LoVo (cell line): ENCODE results near the gene DIAPH2.
A peak's percentile ranks its signal among the peaks of the same experiment; 100 is the strongest.

ENCODE experiments used
- DNase-seq: peaks from one replicate; pipeline ENCODE4 v3.0.0-alpha.2; 2016; ENCODE audit warnings: low spot score

The DIAPH2 gene

GRCh38 chrX:97594646-97595224 is 910.1 kb downstream of the DIAPH2 start:
- no peak for DNase-seq

GRCh38 chrX:97597954-97598353 is 913.3 kb downstream of the DIAPH2 start:
- DNase-seq: no peak

GRCh38 chrX:97602465-97603258 is 918.0 kb downstream of the DIAPH2 start:
- DNase-seq: no peak

- DNase-seq: no peak
These were observed 920.6 kb downstream of the DIAPH2 start for GRCh38 chrX:97605271-97605670.

- no peak for DNase-seq
These were observed 924.7 kb downstream of the DIAPH2 start for GRCh38 chrX:97609357-97609756.

DNA sequence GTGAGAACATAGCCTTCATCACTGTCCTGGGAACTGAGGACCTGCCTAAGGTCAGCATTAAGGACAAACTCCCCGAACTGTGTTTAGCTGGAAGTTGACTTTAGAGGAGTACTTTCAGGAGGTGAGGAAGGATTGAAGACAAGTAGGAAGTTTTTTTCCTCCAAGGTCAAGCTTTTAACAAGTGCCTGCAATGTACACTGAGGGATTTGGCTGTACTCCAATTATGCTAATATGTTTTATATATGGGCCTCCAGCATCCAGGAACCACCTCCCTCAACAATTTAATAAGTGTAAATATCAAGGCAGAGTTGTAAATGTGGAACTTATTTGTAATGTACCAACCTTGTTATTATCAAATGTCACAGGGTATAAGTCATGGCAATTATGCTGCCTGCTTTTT is 925.3 kb downstream of the DIAPH2 start:
- no peak for DNase-seq

DNA sequence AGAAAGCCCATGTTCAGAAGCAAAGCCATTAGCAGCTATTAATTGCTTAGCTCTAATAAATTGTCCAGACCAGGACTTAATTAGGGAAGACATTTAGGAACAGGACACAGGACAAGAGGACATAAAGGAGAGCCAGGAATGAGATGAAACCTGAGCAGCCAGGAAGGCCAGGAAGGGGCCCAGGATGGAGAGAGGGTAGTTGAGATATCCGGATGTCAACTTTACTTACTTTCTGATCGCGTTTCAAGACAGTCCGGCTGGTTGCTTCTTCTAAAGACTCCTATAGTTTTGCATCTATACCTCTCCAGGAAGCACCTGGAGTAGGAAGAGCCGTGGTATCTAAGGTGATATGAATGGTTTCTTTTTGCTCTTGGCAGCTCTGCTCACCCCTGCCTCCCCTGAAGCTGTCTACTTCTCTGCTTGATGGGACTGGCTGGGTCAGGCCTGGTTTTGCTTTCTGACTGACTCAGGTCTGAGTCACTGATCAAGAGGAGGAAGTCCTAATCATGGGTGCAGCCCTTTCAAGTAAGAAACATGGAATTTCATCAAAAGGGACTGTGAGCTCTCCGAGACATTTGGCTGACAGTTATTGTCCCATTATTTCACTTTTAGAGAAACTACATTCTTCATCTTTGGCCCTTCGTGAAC is 932.4 kb downstream of the DIAPH2 start:
- peak; percentile 31 for DNase-seq

- no peak for DNase-seq
These were observed 934.9 kb downstream of the DIAPH2 start for GRCh38 chrX:97619499-97619898.

DNA sequence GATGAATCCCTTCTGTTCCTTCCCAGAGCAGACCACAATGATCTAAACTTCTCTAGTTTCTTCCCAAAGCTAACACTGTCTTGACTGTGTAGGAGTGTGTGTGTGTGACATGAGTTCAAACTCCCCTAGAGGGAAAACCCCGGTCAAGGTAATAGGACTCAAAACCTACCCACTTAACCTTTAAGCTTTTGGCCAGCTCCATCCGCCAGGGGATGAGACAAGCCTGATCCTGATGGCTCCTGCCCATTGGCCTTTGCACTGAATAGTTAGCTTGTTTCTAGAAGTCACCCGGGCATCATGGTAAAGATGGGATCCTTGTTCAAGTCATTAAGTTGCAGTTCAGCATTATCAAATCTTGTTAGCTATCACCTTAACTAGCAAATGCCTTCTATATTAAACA is 937.5 kb downstream of the DIAPH2 start:
- no peak for DNase-seq

DNA sequence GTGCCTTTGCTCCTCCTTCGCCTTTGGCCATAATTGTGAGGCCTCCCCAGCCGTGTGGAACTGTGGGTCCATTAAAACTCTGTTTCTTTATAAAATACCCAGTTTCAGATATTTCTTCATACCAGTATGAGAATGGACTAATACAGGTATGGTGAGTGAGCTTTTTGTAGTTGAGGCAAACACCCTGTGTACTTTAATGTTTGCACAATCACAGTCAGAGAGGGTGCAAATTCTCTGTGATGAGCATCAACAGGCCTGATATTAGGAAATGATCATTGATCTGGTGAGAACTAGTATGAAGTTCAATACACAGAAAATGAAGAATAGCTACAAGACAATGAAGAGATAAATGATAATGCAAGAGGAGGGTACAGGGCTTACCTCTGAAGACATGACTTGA is 943.7 kb downstream of the DIAPH2 start:
- DNase-seq: no peak

- DNase-seq: no peak
These were observed 944.4 kb downstream of the DIAPH2 start for GRCh38 chrX:97628807-97629596.

DNA sequence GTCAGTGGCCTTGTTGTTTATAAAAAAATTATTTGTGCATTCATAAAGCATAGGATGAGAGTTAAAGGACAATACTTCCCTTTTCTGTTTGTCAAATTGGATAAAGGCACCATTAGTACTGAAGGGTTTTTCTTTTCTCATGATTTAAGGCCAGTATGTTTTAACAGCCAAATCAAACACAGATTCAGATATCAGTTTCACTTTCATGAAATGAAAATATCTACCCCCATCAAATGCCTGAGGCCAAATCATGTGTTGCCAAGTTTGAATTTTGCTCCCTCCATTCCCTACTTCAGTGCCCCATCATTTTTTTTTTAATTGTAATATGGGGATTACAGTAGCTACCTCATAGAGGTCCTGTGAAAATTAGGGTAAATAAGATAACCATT is 944.9 kb downstream of the DIAPH2 start:
- no peak for DNase-seq

DNA sequence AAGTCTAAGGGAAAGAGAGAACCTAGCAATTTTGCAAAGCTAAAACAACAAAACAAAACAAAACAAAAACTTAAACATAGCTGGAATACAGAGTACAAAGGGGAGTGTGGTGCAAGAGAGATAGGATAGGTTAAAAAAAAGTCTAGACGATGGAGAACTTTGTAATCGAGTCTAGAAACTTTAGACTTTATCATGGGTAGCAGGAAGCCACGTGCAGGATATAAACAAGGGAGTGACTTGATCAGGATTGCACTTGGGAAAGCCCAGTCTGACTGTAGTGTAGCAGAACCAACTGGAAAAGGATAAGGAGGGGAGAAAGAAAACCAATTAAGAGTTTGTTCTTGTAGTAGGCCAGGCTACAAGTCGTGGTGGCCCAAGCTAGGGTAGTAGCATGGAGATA is 949.2 kb downstream of the DIAPH2 start:
- DNase-seq: no peak

- DNase-seq: no peak
These were observed 952.0 kb downstream of the DIAPH2 start for GRCh38 chrX:97636473-97637140.

DNA sequence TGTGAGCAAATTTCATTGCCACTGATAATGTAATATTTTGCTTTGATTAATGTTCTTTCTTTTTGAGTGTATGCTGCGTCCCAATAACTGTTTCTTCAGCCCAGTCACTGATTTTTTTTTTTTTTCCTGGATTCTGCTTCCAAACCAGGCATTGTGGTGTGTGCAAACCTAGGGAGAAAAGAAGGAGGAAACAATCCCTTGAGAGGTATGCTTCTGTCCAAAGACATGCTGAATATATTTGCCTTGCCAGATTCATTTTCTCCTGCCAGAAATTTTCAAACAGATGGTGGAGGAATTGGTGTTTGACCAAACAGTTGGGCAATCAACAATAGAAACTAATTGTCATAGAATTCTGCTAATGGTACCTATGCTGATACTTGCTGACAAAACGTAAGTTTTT is 952.6 kb downstream of the DIAPH2 start:
- no peak for DNase-seq

GRCh38 chrX:97638621-97639020 is 954.0 kb downstream of the DIAPH2 start:
- DNase-seq: no peak

DNA sequence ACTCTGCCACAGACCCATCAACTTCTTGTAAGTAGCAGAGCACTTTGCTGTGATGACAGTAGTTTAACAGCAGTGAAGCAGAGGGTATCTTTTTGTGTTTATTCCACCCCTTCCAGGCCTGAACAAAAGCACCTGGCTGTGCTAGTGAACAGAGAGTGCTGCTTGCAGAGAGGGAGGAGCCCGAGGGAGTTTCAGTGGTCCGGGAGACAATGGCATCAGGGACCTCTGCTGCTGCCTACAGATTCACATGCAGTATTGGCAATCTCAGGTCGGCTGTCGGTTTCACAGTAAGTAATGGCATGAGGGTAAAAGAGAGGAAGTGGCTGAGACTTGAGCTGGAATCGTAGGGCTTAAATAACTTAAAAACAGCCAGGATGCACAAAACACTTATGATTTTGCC is 954.9 kb downstream of the DIAPH2 start:
- DNase-seq: no peak
